SK-N-SH (cell line): Measurements from ENCODE around the gene GDA. TPM values are rescaled to one million over a fixed set of nuclear protein-coding genes. Genes with fewer than 3 reads are reported as not detected.

ENCODE experiments used
- CTCF ChIA-PET: fragments of 300-600, 350-600 bp; formaldehyde crosslinking; extraction: SDS; loops from one replicate; lab custom pipeline; 2021; lab: Yijun Ruan, JAX
- POLR2A ChIA-PET: fragments of 350-600 bp; sonication (Branson Sonifier 250); formaldehyde crosslinking; extraction: SDS; loops from one replicate; lab custom pipeline; 2020; ENCODE audit warnings: antibody characterized with exemption, inconsistent platforms; lab: Yijun Ruan, JAX
- DNase-seq: peaks from one replicate; pipeline ENCODE4 v3.0.0; 2012
- H2AFZ ChIP-seq: fragments of 200-600 bp; sonication (generic); 2 replicates; pipeline ENCODE4 v1.8.1; 2016; ENCODE audit warnings: antibody characterized with exemption, mild to moderate bottlenecking, low read depth
- H3F3A ChIP-seq: fragments of 200-600 bp; sonication (generic); replicated peaks from 2 replicates; pipeline ENCODE3; 2016; ENCODE audit warnings: antibody characterized with exemption, mild to moderate bottlenecking; ENCODE audit not compliant: insufficient read depth
- H3K27ac ChIP-seq, 2 experiments: fragments of 200-500 bp in 1 of 2; fragments of 200-600 bp in 1 of 2; sonication (Bioruptor generic) in 1 of 2; sonication (generic), shearing (Covaris generic) in 1 of 2; 2 replicates each; pipeline versions ENCODE4 v1.5.1 to v1.6.1; 2014 to 2016; ENCODE audit warnings: low read depth in 2 of 2, inconsistent platforms in 1 of 2, low read length in 1 of 2, mild to moderate bottlenecking in 1 of 2, mixed read lengths in 1 of 2
- H3K27me3 ChIP-seq: fragments of 200-600 bp; sonication (generic), shearing (Covaris generic); 2 replicates; pipeline ENCODE4 v1.6.1; 2016; ENCODE audit warnings: mixed run types; ENCODE audit not compliant: insufficient read depth
- H3K36me3 ChIP-seq, 2 experiments: fragments of 200-500 bp in 1 of 2; fragments of 200-600 bp in 1 of 2; sonication (Bioruptor generic) in 1 of 2; sonication (generic) in 1 of 2; replicated peaks in 1 of 2; 2 replicates each; pipeline versions ENCODE3 to v1.5.1; 2014 to 2016; ENCODE audit warnings: low read length in 1 of 2, mild to moderate bottlenecking in 1 of 2; ENCODE audit not compliant: insufficient read depth in 2 of 2, control insufficient read depth in 1 of 2
- H3K4me1 ChIP-seq, 2 experiments: fragments of 200-500 bp in 1 of 2; fragments of 200-600 bp in 1 of 2; sonication (Bioruptor generic) in 1 of 2; sonication (generic), shearing (Covaris generic) in 1 of 2; 2 replicates each; pipeline versions ENCODE4 v1.5.1 to v1.6.1; 2014 to 2016; ENCODE audit warnings: low read depth in 1 of 2, low read length in 1 of 2, mixed run types in 1 of 2; ENCODE audit not compliant: insufficient read depth in 2 of 2, control insufficient read depth in 1 of 2
- H3K4me2 ChIP-seq: fragments of 200-600 bp; sonication (generic), shearing (Covaris generic); 2 replicates; pipeline ENCODE4 v1.6.1; 2017; ENCODE audit warnings: mixed run types
- H3K4me3 ChIP-seq, 2 experiments: fragments of 200-500 bp in 1 of 2; fragments of 200-600 bp in 1 of 2; sonication (Bioruptor generic) in 1 of 2; sonication (generic), shearing (Covaris generic) in 1 of 2; 2 replicates each; pipeline versions ENCODE4 v1.5.1 to v1.8.1; 2014 to 2016; ENCODE audit warnings: low read depth in 2 of 2, inconsistent platforms in 1 of 2, low read length in 1 of 2, mild to moderate bottlenecking in 1 of 2, mixed read lengths in 1 of 2, moderate library complexity in 1 of 2
- H3K79me2 ChIP-seq: fragments of 200-600 bp; sonication (generic); 2 replicates; pipeline ENCODE4 v1.8.1; 2017; ENCODE audit warnings: mild to moderate bottlenecking; ENCODE audit not compliant: insufficient read depth
- H3K9ac ChIP-seq: fragments of 200-600 bp; sonication (generic); 2 replicates; pipeline ENCODE4 v1.6.1; 2017; ENCODE audit warnings: mixed run types
- H3K9me2 ChIP-seq: fragments of 200-600 bp; sonication (generic); 2 replicates; pipeline ENCODE4 v1.6.1; 2017; ENCODE audit warnings: mixed run types
- H3K9me3 ChIP-seq: fragments of 200-600 bp; sonication (generic); 2 replicates; pipeline ENCODE4 v1.6.1; 2017; ENCODE audit warnings: mixed run types, mild to moderate bottlenecking, moderate library complexity
- H4K20me1 ChIP-seq: fragments of 200-600 bp; sonication (generic); 2 replicates; pipeline ENCODE4 v1.6.1; 2017; ENCODE audit warnings: mild to moderate bottlenecking, mixed run types; ENCODE audit not compliant: insufficient read depth
- CHD2 ChIP-seq: fragments of 150-350 bp; IDR thresholded peaks from 2 replicates; pipeline ENCODE4 v1.6.1; 2018; ENCODE audit warnings: low read length; ENCODE audit not compliant: partially characterized antibody
- EP300 ChIP-seq, 2 experiments: IDR thresholded peaks; 2 replicates each; pipeline versions ENCODE4 v1.4.0 to v1.6.1; 2012; ENCODE audit warnings: borderline replicate concordance in 1 of 2, low read depth in 1 of 2, low read length in 1 of 2
- FOXM1 ChIP-seq: IDR thresholded peaks from 2 replicates; pipeline ENCODE4 v1.4.0; 2012; ENCODE audit warnings: low read depth, mild to moderate bottlenecking
- GABPA ChIP-seq: IDR thresholded peaks from 2 replicates; pipeline ENCODE4 v1.4.0; 2012; ENCODE audit warnings: low read depth, mild to moderate bottlenecking
- GATA2 ChIP-seq: sonication (generic); formaldehyde crosslinking; IDR thresholded peaks from 2 replicates; pipeline ENCODE4 v1.5.0; 2020; ENCODE audit warnings: mild to moderate bottlenecking, missing genetic modification reagents
- IRF3 ChIP-seq: fragments of 150-350 bp; IDR thresholded peaks from 2 replicates; pipeline ENCODE4 v1.6.1; 2016; ENCODE audit warnings: mild to moderate bottlenecking, low read depth, low read length
- MAX ChIP-seq: IDR thresholded peaks from 2 replicates; pipeline ENCODE4 v1.4.0; 2012; ENCODE audit warnings: low read depth
- NFIC ChIP-seq: IDR thresholded peaks from 2 replicates; pipeline ENCODE4 v1.4.0; 2012; ENCODE audit warnings: borderline replicate concordance
- PBX3 ChIP-seq: IDR thresholded peaks from 2 replicates; pipeline ENCODE4; 2012
- POLR2AphosphoS5 ChIP-seq: IDR thresholded peaks from 2 replicates; pipeline ENCODE4 v1.6.1; 2012; ENCODE audit warnings: low read depth, low read length
- RAD21 ChIP-seq: IDR thresholded peaks from 2 replicates; pipeline ENCODE4 v1.6.1; 2012; ENCODE audit warnings: mild to moderate bottlenecking, low read length
- RCOR1 ChIP-seq: fragments of 150-350 bp; IDR thresholded peaks from 2 replicates; pipeline ENCODE4 v1.6.1; 2017; ENCODE audit warnings: antibody characterized with exemption, low read length
- REST ChIP-seq: IDR thresholded peaks from 2 replicates; pipeline ENCODE4 v1.6.1; 2012; ENCODE audit warnings: mild to moderate bottlenecking, low read depth, low read length, moderate library complexity
- RXRA ChIP-seq: IDR thresholded peaks from 2 replicates; pipeline ENCODE4 v1.4.0; 2012; ENCODE audit warnings: low read depth, mild to moderate bottlenecking, borderline replicate concordance
- SIN3A ChIP-seq: IDR thresholded peaks from 2 replicates; pipeline ENCODE4 v1.6.1; 2012; ENCODE audit warnings: low read depth, mild to moderate bottlenecking, low read length, moderate library complexity, borderline replicate concordance
- TCF12 ChIP-seq: IDR thresholded peaks from 2 replicates; pipeline ENCODE4 v1.4.0; 2012
- TEAD4 ChIP-seq: IDR thresholded peaks from 2 replicates; pipeline ENCODE4 v1.4.0; 2012; ENCODE audit warnings: mild to moderate bottlenecking, borderline replicate concordance; ENCODE audit not compliant: insufficient read depth
- WGBS: methylation state at CpG from one replicate; pipeline ENCODE4 v1.1.6; 2017; ENCODE audit warnings: low lambda C conversion rate; 5-methylcytosine and 5-hydroxymethylcytosine counted together
- polyA plus RNA-seq, 3 experiments: library from polyadenylated mRNA; depleted of rRNA; stranded (reverse); fragments of >200 nt; gene quantifications; 2 replicates each; pipeline ENCODE4 v1.2.3, GENCODE V29; 2012
- TF ChIP-seq, protein P1 (sequence below): fragments of 200-600 bp; sonication (generic); IDR thresholded peaks from 2 replicates; pipeline ENCODE4 v1.6.1; 2017; ENCODE audit warnings: antibody characterized with exemption, mild to moderate bottlenecking, moderate library complexity

The GDA gene
- polyA plus RNA-seq, 1 of the 3 experiments (the other 2 are of a cell fraction) = not detected

DNA sequence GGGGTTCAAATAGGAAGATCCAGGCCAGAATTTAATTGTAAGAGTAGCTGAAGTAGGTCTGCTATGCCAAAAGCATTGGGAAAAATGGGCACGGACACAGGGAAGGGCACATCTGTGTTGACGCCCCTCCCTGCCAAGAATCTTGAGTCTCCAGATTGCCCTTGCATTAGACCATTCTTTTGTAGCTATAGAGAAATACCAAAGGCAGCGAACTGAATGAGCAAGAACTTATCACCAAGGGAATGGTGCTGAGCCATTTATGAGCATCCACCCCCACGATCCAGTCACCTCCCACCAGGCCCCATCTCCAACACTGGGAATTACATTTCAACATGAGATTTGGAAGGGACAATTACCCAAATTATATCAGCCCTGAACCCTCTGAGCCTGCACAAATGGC is 18.0 kb upstream of the GDA start (continued):
- no peak for TF ChIP-seq FOXM1
- no peak for TF ChIP-seq RXRA
- no peak for TF ChIP-seq CHD2
- TF ChIP-seq RAD21 = no peak
- TF ChIP-seq TEAD4 = no peak

GRCh38 chr9:72132052-72132451 is 17.2 kb upstream of the GDA start:
- Histone ChIP-seq H3K9ac (no peak overlapping the region), H3K4me2 (no peak overlapping the region), H3K9me2 (no peaks in the 10 kb centered on the region), H3K4me1 (no peaks in the 10 kb centered on the region), H4K20me1 (no peaks in the 10 kb centered on the region), H3F3A (no peaks in the 10 kb centered on the region), H3K4me3 (no peak overlapping the region), H3K36me3 (no peaks in the 10 kb centered on the region), H3K9me3 (no peaks in the 10 kb centered on the region), H3K27me3 (no peaks in the 10 kb centered on the region), H3K27ac (no peak overlapping the region), H3K79me2 (no peaks in the 10 kb centered on the region), H2AFZ (no peak overlapping the region)
- WGBS = 0% methylated on average over 1 of the region's 1 CpG
- DNase-seq = no peak
- CTCF ChIA-PET = no interaction called here
- TF ChIP-seq IRF3 (no peak), TEAD4 (no peak), GATA2 (CRISPR knock-in tag) (no peak), NFIC (no peak), RAD21 (no peak), PBX3 (no peak), TCF12 (no peak), SIN3A (no peak), MAX (no peak)
- POLR2A ChIA-PET = no interaction called here

DNA sequence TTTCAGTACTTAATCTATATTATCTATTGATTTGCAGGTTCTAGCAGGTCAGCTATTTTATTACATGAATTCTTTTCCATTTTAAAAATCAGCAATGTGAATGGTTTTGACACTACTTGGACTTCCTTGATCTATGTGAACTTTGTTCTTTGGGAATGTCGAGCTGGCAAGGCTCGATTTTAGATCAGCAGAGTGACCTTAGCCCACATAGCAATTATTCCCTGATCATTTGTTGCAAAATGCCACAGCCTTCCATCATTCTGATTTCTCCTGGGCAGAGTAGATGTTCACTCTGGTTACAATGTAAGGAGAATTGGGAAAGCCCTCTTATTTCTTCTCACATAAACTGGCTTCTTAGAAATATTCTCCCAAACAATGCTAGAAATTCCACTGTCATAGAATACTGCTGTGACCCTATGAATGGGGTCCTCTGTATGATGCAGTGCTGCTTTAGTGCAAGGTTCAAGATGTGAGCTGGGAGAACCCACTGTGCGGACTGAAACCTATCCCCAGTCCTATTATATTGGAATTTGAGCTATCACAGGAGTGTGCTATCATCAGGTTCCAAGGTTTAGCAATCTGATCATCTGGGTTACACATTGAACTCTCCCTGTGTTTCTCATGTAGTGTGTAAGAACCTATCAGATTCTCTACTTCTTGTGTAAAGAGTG is 15.7 kb upstream of the GDA start:
- no peaks in the 10 kb centered on the region for H3F3A ChIP-seq
- no peaks in the 10 kb centered on the region for H3K79me2 ChIP-seq
- WGBS = 4% methylated on average over 3 of the region's 3 CpGs
- H3K4me2 ChIP-seq = no peak overlapping the region
- H3K9me2 ChIP-seq = no peaks in the 10 kb centered on the region
- H3K9me3 ChIP-seq = no peaks in the 10 kb centered on the region
- no peaks in the 10 kb centered on the region for H4K20me1 ChIP-seq
- no peaks in the 10 kb centered on the region for H3K36me3 ChIP-seq
- ChIA-PET CTCF (no interaction called here), POLR2A (no interaction called here)
- H3K27me3 ChIP-seq = peaks cover 5% of the 10 kb centered on the region
- no peak overlapping the region for H3K4me3 ChIP-seq
- no peak overlapping the region for H2AFZ ChIP-seq
- no peak for DNase-seq
- no peaks in the 10 kb centered on the region for H3K4me1 ChIP-seq
- H3K9ac ChIP-seq = no peak overlapping the region
- no peak overlapping the region for H3K27ac ChIP-seq
- TF ChIP-seq EP300 (IDR thresholded peaks at IDR 0.05; ENCODE audit: borderline replicate concordance in 1 of 2, low read depth in 1 of 2, low read length in 1 of 2) = no peak
- no peak for TF ChIP-seq REST
- no peak for TF ChIP-seq RCOR1
- no peak for TF ChIP-seq POLR2AphosphoS5
- TF ChIP-seq GABPA = no peak
- TF ChIP-seq SIN3A = no peak
- TF ChIP-seq, protein P1, sequence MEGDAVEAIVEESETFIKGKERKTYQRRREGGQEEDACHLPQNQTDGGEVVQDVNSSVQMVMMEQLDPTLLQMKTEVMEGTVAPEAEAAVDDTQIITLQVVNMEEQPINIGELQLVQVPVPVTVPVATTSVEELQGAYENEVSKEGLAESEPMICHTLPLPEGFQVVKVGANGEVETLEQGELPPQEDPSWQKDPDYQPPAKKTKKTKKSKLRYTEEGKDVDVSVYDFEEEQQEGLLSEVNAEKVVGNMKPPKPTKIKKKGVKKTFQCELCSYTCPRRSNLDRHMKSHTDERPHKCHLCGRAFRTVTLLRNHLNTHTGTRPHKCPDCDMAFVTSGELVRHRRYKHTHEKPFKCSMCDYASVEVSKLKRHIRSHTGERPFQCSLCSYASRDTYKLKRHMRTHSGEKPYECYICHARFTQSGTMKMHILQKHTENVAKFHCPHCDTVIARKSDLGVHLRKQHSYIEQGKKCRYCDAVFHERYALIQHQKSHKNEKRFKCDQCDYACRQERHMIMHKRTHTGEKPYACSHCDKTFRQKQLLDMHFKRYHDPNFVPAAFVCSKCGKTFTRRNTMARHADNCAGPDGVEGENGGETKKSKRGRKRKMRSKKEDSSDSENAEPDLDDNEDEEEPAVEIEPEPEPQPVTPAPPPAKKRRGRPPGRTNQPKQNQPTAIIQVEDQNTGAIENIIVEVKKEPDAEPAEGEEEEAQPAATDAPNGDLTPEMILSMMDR = no peak
- no peak for TF ChIP-seq CHD2
- TF ChIP-seq GATA2 (CRISPR knock-in tag) = no peak
